ENCODE data around the gene MMP14. TPM values are rescaled to one million over a fixed set of nuclear protein-coding genes. Genes with fewer than 3 reads are reported as not detected.
A peak's percentile ranks its signal among the peaks of the same experiment; 100 is the strongest.

The MMP14 gene
- total and polyA plus RNA-seq, 9 of the 15 experiments (the other 6 are each of a cell fraction or from before 2014, with no cell fraction given): 0.36 to 5.8 (median 1.3) TPM; not detected in 2

- no peak for TF ChIP-seq SRF (CRISPR knock-in tag; IDR thresholded peaks at IDR 0.05)
- TF ChIP-seq NUFIP1 (IDR thresholded peaks at IDR 0.05; ENCODE audit: partially characterized antibody): no peak
- no peak for TF ChIP-seq ZNF79 (CRISPR knock-in tag; IDR thresholded peaks at IDR 0.05; ENCODE audit: low read depth)
- no peak for TF ChIP-seq PTBP1 (IDR thresholded peaks at IDR 0.05; ENCODE audit: low read depth, low read length)
- no peak for TF ChIP-seq SIRT6 (IDR thresholded peaks at IDR 0.05; ENCODE audit: low read depth, low read length)
- no peak for TF ChIP-seq KAT7 (CRISPR knock-in tag; IDR thresholded peaks at IDR 0.05; ENCODE audit: borderline replicate concordance)
- TF ChIP-seq, protein P1, sequence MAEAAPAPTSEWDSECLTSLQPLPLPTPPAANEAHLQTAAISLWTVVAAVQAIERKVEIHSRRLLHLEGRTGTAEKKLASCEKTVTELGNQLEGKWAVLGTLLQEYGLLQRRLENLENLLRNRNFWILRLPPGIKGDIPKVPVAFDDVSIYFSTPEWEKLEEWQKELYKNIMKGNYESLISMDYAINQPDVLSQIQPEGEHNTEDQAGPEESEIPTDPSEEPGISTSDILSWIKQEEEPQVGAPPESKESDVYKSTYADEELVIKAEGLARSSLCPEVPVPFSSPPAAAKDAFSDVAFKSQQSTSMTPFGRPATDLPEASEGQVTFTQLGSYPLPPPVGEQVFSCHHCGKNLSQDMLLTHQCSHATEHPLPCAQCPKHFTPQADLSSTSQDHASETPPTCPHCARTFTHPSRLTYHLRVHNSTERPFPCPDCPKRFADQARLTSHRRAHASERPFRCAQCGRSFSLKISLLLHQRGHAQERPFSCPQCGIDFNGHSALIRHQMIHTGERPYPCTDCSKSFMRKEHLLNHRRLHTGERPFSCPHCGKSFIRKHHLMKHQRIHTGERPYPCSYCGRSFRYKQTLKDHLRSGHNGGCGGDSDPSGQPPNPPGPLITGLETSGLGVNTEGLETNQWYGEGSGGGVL (CRISPR knock-in tag; IDR thresholded peaks at IDR 0.05): no peak
- TF ChIP-seq ADNP (tag; IDR thresholded peaks at IDR 0.05): no peak
- no peak for TF ChIP-seq IFI16 (CRISPR knock-in tag; IDR thresholded peaks at IDR 0.05)
- no peak for TF ChIP-seq NR2C2 (CRISPR knock-in tag; IDR thresholded peaks at IDR 0.05)
- peak; percentile 64; the same call in 1 of the 2 replicates for TF ChIP-seq NR2C2 (tag; IDR thresholded peaks at IDR 0.05)
- TF ChIP-seq HDGF (IDR thresholded peaks at IDR 0.05): no peak
- TF ChIP-seq, protein P2, sequence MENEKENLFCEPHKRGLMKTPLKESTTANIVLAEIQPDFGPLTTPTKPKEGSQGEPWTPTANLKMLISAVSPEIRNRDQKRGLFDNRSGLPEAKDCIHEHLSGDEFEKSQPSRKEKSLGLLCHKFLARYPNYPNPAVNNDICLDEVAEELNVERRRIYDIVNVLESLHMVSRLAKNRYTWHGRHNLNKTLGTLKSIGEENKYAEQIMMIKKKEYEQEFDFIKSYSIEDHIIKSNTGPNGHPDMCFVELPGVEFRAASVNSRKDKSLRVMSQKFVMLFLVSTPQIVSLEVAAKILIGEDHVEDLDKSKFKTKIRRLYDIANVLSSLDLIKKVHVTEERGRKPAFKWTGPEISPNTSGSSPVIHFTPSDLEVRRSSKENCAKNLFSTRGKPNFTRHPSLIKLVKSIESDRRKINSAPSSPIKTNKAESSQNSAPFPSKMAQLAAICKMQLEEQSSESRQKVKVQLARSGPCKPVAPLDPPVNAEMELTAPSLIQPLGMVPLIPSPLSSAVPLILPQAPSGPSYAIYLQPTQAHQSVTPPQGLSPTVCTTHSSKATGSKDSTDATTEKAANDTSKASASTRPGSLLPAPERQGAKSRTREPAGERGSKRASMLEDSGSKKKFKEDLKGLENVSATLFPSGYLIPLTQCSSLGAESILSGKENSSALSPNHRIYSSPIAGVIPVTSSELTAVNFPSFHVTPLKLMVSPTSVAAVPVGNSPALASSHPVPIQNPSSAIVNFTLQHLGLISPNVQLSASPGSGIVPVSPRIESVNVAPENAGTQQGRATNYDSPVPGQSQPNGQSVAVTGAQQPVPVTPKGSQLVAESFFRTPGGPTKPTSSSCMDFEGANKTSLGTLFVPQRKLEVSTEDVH (IDR thresholded peaks at IDR 0.05; ENCODE audit: low read depth, partially characterized antibody): no peak
- TF ChIP-seq NKRF (IDR thresholded peaks at IDR 0.05; ENCODE audit: borderline replicate concordance): no peak
- peak; percentile 20; the same call in 1 of the 2 replicates for TF ChIP-seq BHLHE40 (IDR thresholded peaks at IDR 0.05; ENCODE audit: low read length)
- peak; percentile 85 for TF ChIP-seq ATF3 (IDR thresholded peaks at IDR 0.05)
- TF ChIP-seq ATF3 (CRISPR knock-in tag; conservative IDR thresholded peaks at IDR 0.05): no peak
- no peak for TF ChIP-seq ZNF165 (CRISPR knock-in tag; IDR thresholded peaks at IDR 0.05; ENCODE audit: borderline replicate concordance)
- TF ChIP-seq, protein P3, sequence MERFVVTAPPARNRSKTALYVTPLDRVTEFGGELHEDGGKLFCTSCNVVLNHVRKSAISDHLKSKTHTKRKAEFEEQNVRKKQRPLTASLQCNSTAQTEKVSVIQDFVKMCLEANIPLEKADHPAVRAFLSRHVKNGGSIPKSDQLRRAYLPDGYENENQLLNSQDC (CRISPR knock-in tag; IDR thresholded peaks at IDR 0.05): no peak
- no peak for TF ChIP-seq ZFP30 (CRISPR knock-in tag; IDR thresholded peaks at IDR 0.05; ENCODE audit: borderline replicate concordance)
Observed at GRCh38 chr14:22824711-22825359, 11.6 kb upstream of the MMP14 start (continued).

All from K562 (cell line).